UCSD-AML1 (cell line): ENCODE measurements around the gene ARHGEF25.
"Not testable (repeated sequence)": the region's sequence is repeated elsewhere in the genome, so short reads cannot be mapped to it uniquely, and the experiment has no call there.

Experiments
- DNase-seq: peaks from one replicate; lab custom pipeline; 2025; ENCODE audit not compliant: unreplicated experiment; lab: John Stamatoyannopoulos, UW

ARHGEF25 gene

DNA sequence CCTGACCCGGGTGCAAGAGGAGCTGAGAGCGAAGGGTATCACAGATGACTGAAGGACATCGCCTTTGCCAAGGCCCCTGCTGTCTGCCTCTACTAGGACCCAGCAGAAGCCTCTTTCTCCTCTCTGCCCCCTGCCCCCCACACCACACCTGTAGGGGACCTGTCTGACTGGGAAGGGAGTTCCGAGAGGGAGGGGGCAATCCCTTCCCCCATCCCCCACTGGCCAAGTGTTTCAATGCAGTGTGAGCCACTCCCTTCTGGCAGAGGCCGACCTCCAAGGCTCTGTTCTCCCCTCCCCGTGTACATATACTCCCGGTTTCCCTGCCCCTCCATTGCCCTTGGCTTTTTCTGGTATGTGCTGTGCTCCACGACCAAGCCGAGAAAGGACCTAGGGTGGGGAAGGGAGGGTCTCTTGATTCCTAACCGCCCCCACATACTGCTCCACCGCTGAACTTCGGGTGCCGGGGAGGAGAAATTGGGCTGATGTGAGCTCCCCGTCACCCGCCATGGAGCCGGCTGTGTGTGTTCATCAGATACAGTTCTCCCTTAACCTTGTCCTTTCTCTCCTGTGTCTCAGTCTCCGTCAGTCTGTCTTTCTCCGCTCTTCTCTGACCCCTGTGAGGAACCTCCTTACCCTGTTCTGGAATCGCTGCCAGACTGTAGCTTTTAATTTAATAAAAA is 2.0 kb upstream of the ARHGEF25 start:
- DNase-seq = no peak

GRCh38 chr12:57609781-57610553 is 1.3 kb upstream of the ARHGEF25 start:
- DNase-seq = no peak

GRCh38 chr12:57610554-57611107 is 604 bp upstream of the ARHGEF25 start:
- DNase-seq = no peak

- DNase-seq = no peak
Observed at GRCh38 chr12:57611827-57612710, 834 bp downstream of the ARHGEF25 start.

GRCh38 chr12:57612711-57613426 is 1.6 kb downstream of the ARHGEF25 start:
- DNase-seq = no peak

- DNase-seq = no peak
Observed at GRCh38 chr12:57613427-57614109, 2.3 kb downstream of the ARHGEF25 start.

DNA sequence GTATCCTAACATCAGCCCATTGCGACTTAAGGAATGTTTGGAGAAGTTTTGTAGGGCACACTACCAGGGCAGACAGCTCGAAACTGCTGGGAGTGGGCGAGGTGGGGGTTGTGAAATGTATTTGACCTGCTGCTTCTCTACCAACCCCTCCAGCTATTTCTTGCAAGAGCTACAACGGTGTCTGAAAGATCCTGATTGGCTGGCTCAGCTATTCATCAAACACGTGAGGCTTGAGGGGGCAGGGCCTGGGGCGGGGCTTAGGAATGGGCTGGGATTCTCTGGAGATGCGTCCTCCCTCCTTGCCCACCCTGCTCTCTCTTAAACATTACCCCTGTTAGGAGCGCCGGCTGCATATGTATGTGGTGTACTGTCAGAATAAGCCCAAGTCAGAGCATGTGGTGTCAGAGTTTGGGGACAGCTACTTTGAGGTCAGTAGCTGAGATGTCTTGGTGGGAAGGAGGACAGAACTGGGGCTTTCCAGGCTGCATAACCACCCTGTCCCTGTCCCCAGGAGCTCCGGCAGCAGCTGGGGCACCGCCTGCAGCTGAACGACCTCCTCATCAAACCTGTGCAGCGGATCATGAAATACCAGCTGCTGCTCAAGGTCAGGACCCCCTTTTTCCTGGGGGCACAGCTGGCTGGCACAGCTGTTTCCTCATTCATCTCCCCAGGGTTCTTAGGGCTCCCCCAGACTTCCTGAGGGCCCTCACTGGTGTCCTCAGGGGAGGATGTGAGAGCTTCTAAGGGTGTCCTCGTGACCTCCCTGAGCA is 3.1 kb downstream of the ARHGEF25 start:
- no peak for DNase-seq

DNA sequence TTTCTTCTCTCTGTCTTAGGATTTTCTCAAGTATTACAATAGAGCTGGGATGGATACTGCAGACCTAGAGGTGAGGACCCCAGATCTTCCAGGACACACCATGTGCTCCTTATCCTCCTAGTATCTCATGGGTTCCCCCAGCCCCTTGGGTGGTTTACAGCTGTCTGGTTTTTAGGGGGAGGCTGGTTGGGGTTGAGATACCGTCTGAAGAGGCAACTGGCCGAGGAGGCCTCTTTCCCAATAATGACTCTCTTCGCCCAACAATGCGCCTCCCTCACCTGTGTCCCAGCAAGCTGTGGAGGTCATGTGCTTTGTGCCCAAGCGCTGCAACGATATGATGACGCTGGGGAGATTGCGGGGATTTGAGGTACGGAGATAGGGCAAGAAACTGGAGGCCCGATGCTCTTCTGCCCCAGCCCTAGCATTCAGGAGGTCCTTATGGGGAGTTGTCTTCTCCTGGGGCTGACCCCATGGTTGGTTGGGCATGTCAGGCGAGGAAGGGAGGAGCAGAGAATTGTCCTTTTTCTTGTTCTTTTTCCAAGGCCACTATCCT is 3.8 kb downstream of the ARHGEF25 start:
- no peak for DNase-seq

GRCh38 chr12:57615637-57616036 is 4.4 kb downstream of the ARHGEF25 start:
- DNase-seq = no peak

- DNase-seq = no peak
Observed at GRCh38 chr12:57616383-57617101, 5.3 kb downstream of the ARHGEF25 start.

GRCh38 chr12:57617942-57618341 is 6.7 kb downstream of the ARHGEF25 start:
- DNase-seq = no peak

GRCh38 chr12:57618431-57618830 is 7.2 kb downstream of the ARHGEF25 start:
- DNase-seq = not testable (repeated sequence)

DNA sequence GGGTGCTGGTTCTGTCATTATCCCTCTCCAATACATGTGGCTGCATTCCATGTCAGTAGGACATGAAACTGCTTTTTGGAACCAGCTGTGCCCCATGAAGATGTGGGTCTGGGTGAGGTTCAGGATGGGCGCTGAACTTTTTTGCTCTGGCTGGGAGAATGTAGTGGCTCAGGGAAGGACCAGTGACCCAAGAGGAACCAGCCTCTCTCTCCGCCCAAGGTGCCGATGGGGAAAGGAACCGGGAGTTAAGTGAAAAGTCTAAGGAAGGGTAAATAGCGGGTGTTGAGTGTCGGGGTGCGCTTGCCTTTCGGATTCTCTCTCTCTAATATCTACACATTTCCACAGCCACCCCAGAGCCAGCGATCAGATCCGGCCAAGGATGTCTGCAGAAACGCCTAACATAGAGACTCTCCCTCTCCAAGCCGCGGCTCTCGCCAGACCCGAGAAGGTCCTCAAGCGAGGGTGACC is 7.8 kb downstream of the ARHGEF25 start:
- no peak for DNase-seq

DNA sequence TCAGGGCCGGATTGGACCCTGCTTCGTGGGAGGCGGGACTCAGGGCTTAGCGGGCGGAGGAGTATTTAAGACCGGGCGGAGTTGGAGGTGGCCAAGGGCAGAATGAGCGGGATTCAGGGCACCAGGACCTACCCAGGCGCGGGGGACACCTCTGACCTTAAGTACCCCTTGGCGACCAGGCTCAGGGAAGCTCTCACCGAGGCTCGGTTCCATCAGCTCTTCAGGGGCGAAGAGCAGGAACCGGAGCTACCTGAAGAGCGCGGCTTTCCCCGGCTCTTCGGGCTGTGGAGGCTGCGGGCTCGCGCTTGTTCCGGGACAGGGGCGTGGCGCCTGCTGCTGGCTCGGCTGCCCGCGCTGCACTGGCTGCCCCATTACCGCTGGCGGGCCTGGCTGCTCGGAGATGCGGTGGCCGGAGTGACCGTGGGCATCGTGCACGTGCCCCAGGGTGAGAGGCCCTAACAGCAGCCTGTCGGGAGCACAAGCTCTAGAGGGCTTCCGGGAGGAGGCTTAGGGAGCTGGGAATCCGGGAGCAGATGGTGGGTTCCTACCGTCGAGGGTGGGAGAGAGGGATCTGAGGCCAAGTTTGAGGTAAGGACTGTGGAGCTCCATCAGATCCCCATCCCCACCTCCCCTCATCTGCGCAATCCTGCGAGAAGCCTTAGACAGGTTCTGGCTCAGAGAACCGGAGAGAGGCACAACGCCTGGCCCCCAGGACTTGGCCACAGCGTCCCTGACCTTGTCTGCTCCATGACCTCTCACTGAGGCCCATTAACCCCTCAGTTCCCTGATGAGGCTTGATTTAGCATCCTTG is 8.4 kb downstream of the ARHGEF25 start:
- no peak for DNase-seq

- no peak for DNase-seq
Observed at GRCh38 chr12:57620245-57620935, 9.2 kb downstream of the ARHGEF25 start.

DNA sequence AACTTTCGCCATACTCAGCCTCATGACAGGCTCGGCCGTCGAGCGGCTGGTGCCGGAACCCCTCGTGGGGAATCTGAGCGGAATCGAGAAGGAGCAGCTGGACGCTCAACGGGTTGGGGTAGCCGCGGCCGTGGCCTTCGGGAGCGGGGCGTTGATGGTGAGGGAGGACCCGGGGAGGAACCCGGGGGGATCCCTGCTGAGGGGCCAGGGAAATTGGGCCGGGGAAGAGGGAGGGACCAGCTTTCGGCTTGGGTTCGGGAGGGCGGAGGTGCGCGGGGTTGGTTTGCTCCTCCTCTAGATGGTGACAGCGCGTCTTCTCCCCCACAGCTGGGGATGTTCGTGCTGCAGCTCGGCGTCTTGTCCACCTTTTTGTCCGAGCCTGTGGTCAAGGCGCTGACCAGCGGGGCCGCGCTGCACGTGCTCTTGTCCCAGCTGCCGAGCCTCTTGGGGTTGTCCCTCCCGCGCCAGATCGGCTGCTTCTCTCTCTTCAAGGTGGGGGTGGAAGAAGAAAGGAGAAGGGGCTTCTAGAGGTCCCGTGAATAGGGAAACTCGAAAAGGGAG is 9.8 kb downstream of the ARHGEF25 start:
- no peak for DNase-seq
